GM12874 (cell line): Measurements from ENCODE around the gene APOO.

Experiments used
- CTCF ChIP-seq: IDR thresholded peaks from 2 replicates; pipeline ENCODE4 v1.5.1; 2011; ENCODE audit warnings: low read depth, mild to moderate bottlenecking, control low read depth, low read length, moderate library complexity; ENCODE audit not compliant: insufficient read depth

Gene APOO

DNA sequence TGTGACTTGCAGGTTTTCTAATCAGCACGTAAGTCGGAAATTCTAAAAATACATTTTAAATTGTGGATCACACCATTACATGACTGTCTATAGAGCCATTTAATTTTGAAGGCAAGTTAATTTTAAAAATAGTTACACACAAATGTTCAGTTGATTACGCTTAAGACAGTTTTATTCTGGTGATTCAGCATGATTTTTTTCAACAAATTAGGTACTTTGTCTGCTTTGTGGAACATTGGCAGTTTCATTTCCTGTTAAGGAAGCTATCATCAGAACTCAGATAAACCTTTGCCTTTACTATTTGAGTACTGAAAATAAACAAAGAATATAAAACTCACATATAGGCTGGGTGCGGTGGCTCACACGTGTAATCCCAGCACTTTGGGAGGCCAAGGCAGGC is 105.3 kb downstream of the APOO start:
- TF ChIP-seq CTCF, result no peak

GRCh38 chrX:23799469-23800065 is 108.2 kb downstream of the APOO start:
- no peak for TF ChIP-seq CTCF

DNA sequence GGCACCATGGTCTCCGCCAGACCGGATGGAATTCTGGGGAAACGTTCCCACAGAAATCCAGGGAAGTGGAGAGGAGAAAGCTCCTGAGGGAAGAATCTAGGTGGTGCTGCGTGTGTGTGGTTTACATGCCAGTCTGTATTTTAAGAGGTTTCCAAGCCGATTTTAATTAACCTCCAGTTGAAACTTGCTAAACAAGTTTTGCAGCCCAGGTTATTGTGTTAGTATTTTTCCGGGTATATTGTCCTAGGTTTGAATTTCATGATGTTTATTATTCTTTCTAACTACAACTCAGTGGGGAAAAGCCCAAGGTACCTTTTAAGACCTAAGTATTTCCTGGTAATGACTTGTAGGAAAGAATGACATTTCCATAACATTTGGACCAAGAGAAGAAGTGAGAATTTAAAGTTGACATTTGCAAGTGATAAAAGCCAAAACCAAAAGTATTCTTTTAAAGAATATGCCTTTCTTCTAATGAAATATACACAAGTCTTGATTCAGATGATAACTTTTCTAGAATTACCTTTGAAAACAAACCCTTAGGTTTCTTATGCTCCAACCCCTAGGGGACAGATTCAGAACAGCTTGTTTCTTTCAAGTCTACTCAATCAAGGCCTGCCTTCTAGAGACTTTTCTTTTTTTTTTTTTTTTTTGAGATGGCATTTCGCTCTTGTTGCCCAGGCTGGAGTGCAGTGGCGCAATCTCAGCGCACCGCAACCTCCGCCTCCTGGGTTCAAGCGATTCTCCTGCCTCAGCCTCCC is 110.2 kb downstream of the APOO start:
- TF ChIP-seq CTCF, result no peak

DNA sequence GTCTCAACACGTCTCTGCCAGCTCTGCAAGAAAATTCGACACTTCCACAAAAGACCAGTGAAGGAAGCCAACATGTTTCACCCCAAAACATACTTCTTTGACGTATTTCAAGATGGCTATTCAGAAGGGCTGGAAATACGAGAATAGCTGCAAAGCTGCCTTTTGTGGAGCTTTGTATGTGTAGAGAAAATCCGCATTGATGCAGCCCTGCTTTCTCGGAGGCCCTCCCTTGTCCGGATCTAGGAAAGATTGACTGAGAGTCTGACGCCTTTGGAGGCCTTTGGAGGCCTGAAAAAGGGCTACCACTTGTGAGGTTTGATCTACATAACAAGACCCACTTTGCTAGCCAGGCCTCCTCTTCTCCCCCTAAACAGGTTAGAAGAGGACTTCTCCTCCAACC is 112.5 kb downstream of the APOO start:
- TF ChIP-seq CTCF, result no peak

GRCh38 chrX:23792861-23793553 is 114.7 kb downstream of the APOO start:
- no peak for TF ChIP-seq CTCF

DNA sequence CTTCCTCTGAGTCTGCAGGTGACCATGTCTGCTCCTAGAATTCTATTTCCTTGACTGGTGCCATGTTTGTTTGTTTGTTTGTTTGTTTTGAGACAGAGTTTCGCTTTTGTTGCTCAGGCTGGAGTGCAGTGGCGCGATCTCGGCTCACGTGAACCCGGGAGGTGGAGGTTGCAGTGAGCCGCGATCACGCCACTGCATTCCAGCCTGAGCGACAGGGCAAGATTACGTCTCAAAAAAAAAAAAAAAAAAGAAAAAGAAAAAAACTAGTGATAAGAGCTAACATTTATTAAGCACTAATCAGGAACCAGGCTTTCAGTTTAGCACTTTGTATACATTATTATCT is 117.6 kb downstream of the APOO start:
- TF ChIP-seq CTCF, result no peak

DNA sequence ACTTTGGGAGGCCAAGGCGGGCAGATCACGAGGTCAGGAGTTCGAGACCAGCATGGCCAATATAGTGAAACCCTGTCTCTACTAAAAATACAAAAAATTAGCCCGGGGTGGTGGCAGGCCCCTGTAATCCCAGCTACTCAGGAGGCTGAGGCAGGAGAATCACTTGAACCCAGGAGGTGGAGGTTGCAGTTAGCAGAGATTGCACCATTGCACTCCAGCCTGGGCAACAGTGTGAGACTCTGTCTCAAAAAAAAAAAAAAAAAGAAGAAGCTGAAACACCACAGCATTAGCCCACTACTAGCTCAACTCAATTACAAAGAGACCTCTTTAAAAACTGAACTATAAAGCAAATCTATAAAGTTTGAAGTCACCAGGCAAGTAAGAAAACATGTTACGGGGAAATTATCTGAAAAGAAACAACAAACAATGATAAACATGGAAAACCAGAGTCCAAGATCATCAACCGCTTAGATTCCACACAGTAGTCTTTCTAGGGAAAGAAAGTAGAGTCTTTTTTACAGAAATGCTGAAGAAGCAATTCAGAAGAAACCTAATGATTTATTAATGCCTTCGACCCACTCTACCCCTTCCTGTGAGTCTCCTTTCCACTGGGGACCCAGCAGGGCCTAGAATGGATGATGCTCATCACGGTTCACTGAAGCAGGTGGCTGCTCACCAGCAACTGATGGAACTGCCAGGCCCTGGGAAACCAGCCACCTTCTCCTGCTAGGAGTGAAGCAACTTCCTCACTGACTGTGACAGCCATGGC is 118.2 kb downstream of the APOO start:
- TF ChIP-seq CTCF, result no peak
